ENCODE results near the gene MPZL2.

Gene MPZL2

GRCh38 chr11:118283037-118283636 lies 19.0 kb upstream of the MPZL2 start:
- DNase-seq = no peak

GRCh38 chr11:118282606-118283005 lies 18.5 kb upstream of the MPZL2 start:
- no peak for DNase-seq

- DNase-seq = no peak
Measured at GRCh38 chr11:118281284-118281683, 17.2 kb upstream of the MPZL2 start.

- no peak for DNase-seq
Measured at GRCh38 chr11:118277312-118277711, 13.2 kb upstream of the MPZL2 start.

GRCh38 chr11:118276422-118276821 lies 12.3 kb upstream of the MPZL2 start:
- DNase-seq = no peak

- DNase-seq = no peak
Measured at GRCh38 chr11:118275176-118275575, 11.1 kb upstream of the MPZL2 start.

- no peak for DNase-seq
Measured at GRCh38 chr11:118274186-118274585, 10.1 kb upstream of the MPZL2 start.

GRCh38 chr11:118272001-118272400 lies 7.9 kb upstream of the MPZL2 start:
- no peak for DNase-seq

GRCh38 chr11:118267486-118267885 lies 3.4 kb upstream of the MPZL2 start:
- DNase-seq = no peak

GRCh38 chr11:118265954-118266353 lies 1.9 kb upstream of the MPZL2 start:
- DNase-seq = no peak

GRCh38 chr11:118264569-118265465 lies 720 bp upstream of the MPZL2 start:
- DNase-seq = no peak

- DNase-seq = no peak
Measured at GRCh38 chr11:118263112-118263511, 985 bp downstream of the MPZL2 start.

GRCh38 chr11:118260353-118260752 lies 3.7 kb downstream of the MPZL2 start:
- DNase-seq = no peak

- no peak for DNase-seq
Measured at GRCh38 chr11:118259138-118259537, 5.0 kb downstream of the MPZL2 start.

GRCh38 chr11:118258410-118258809 lies 5.7 kb downstream of the MPZL2 start:
- DNase-seq = no peak

GRCh38 chr11:118252688-118253087 lies 11.4 kb downstream of the MPZL2 start:
- DNase-seq = no peak

GRCh38 chr11:118251858-118252652 lies 12.0 kb downstream of the MPZL2 start, which contains the start of gene MPZL3:
TSS of gene MPZL3 (minus strand) at chr11:118252365. CDS start at chr11:118252294, 71 bp downstream.
- peak; percentile 40 to 61 (median 52) for DNase-seq

- no peak for DNase-seq
Measured at GRCh38 chr11:118247041-118247440, 17.1 kb downstream of the MPZL2 start.

GRCh38 chr11:118245936-118246562 lies 18.0 kb downstream of the MPZL2 start:
- no peak for DNase-seq

- no peak for DNase-seq
Measured at GRCh38 chr11:118243993-118244762, 19.9 kb downstream of the MPZL2 start.

- no peak for DNase-seq
Measured at GRCh38 chr11:118243161-118243560, 20.9 kb downstream of the MPZL2 start.

- no peak for DNase-seq
Measured at GRCh38 chr11:118241764-118242098, 22.4 kb downstream of the MPZL2 start.

Data from activated naive CD4-positive, alpha-beta T cell (primary cell).